ENCODE measurements around the gene GHRL.

DNA sequence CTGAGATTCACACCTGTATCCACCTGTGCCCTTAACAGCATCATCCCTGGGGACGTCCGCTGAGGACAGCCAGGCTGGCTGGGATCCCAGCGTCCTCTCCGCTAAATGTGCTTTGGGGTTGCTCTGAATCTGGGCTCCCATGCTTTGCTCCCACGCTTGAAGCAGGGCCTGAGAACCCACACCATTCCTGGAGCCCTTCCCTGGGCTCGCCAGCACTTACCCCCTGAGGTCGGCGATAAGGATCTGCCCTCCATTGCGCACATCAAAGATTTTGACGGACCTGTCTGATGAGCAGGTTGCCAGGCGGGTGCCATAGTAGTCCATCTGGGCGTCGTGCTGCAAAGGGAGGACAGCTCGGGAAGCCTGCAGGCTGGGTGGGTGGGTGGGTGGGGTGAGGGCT lies 22.4 kb upstream of the GHRL start:
- TF ChIP-seq CTCF (IDR thresholded peaks at IDR 0.05) (no peak), REST (IDR thresholded peaks at IDR 0.05; ENCODE audit: insufficient read depth in 1 of 2, low read depth in 2 of 2, low read length in 1 of 2) (no peak)

Data from Panc1 (cell line).